Panc1 (cell line): ENCODE measurements around the gene RNF144A. TPM values are rescaled to one million over a fixed set of nuclear protein-coding genes. Genes with fewer than 3 reads are reported as not detected.

Experiments used
- ATAC-seq: fragments of 200-7000 bp; cut with Tn5 transposase; 2 replicates; pipeline ENCODE4 v1.9.1; 2020; ENCODE audit warnings: mild to moderate bottlenecking, moderate library complexity
- BruUV-seq: library from RNA; stranded (reverse); fragments of 400-500 nt; replicated peaks from 2 replicates; lab custom pipeline; 2021; lab: Mats Ljungman, UMichigan
- CTCF ChIA-PET: fragments of 300-600 bp; sonication (Branson Sonifier 250); formaldehyde crosslinking; loops from one replicate; lab custom pipeline; 2022; ENCODE audit warnings: antibody characterized with exemption; lab: Charles Lee
- POLR2A ChIA-PET: fragments of 300-600 bp; sonication (Branson Sonifier 250); formaldehyde crosslinking; loops from one replicate; lab custom pipeline; 2022; ENCODE audit warnings: antibody characterized with exemption; lab: Charles Lee
- DNase-seq: peaks from one replicate; pipeline ENCODE4 v3.0.0-alpha.2; 2010; ENCODE audit warnings: low read depth, low spot score
- H3K27ac ChIP-seq: 2 replicates; pipeline ENCODE4 v1.5.1; 2011; ENCODE audit warnings: mild to moderate bottlenecking, low read length, inconsistent platforms
- H3K27me3 ChIP-seq: fragments of 200-500 bp; sonication (Bioruptor generic); 2 replicates; pipeline ENCODE4 v1.6.0; 2014; ENCODE audit warnings: low read length, inconsistent platforms; ENCODE audit not compliant: control insufficient read depth, insufficient read depth
- H3K36me3 ChIP-seq: fragments of 200-500 bp; sonication (Bioruptor generic); 2 replicates; pipeline ENCODE4 v1.5.1; 2014; ENCODE audit warnings: inconsistent platforms, mild to moderate bottlenecking, low read length, moderate library complexity; ENCODE audit not compliant: control insufficient read depth, insufficient read depth
- H3K4me1 ChIP-seq: 2 replicates; pipeline ENCODE4 v1.5.1; 2011; ENCODE audit warnings: inconsistent platforms, mild to moderate bottlenecking, low read length, moderate library complexity; ENCODE audit not compliant: control insufficient read depth, insufficient read depth
- H3K4me3 ChIP-seq, 2 experiments: 2 replicates each; pipeline ENCODE4 v1.5.1; 2011 to 2012; ENCODE audit warnings: low read depth in 2 of 2, low read length in 2 of 2, mild to moderate bottlenecking in 2 of 2, inconsistent platforms in 1 of 2, moderate library complexity in 1 of 2
- H3K9me3 ChIP-seq: fragments of 200-500 bp; sonication (Bioruptor generic); 2 replicates; pipeline ENCODE4 v1.5.1; 2014; ENCODE audit warnings: low read depth, mild to moderate bottlenecking, inconsistent platforms, low read length, moderate library complexity; ENCODE audit not compliant: control insufficient read depth, insufficient read depth
- POLR2AphosphoS5 ChIP-seq: IDR thresholded peaks from 2 replicates; pipeline ENCODE4 v1.6.1; 2012; ENCODE audit warnings: mild to moderate bottlenecking, low read depth, low read length, moderate library complexity
- SIN3A ChIP-seq: IDR thresholded peaks from 2 replicates; pipeline ENCODE4 v1.6.1; 2012; ENCODE audit warnings: low read depth, mild to moderate bottlenecking, low read length, moderate library complexity, borderline replicate concordance; ENCODE audit not compliant: insufficient read depth
- TCF7L2 ChIP-seq: IDR thresholded peaks from 2 replicates; pipeline ENCODE4 v1.6.1; 2011; ENCODE audit warnings: mild to moderate bottlenecking, low read depth, low read length, inconsistent platforms
- in situ Hi-C: cut with HindIII; loops from 2 replicates; pipeline ENCODE4 v1.10.0; 2016; ENCODE audit warnings: low sequenced_read_pairs, low pct_unique_long_range_greater_than_20kb
- intact Hi-C: fragments of 100-400 bp; cut with micrococcal nuclease; formaldehyde crosslinking; loops from one replicate; pipeline ENCODE4 v1.10.0; 2022; ENCODE audit not compliant: unreplicated experiment
- total RNA-seq: library from RNA; stranded (reverse); gene quantifications from one replicate; pipeline ENCODE4 v1.2.1, GENCODE V29; 2021; ENCODE audit not compliant: unreplicated experiment
- TF ChIP-seq, protein P1 (sequence below): fragments of 450-650 bp; IDR thresholded peaks from 2 replicates; pipeline ENCODE4 v1.5.1; 2017; ENCODE audit warnings: mild to moderate bottlenecking
- TF ChIP-seq, protein P2 (sequence below), 2 experiments: IDR thresholded peaks; 2 replicates each; pipeline ENCODE4 v1.6.1; 2011 to 2012; ENCODE audit warnings: low read depth in 2 of 2, control low read depth in 1 of 2, low read length in 1 of 2, mild to moderate bottlenecking in 1 of 2, moderate library complexity in 1 of 2; ENCODE audit not compliant: insufficient read depth in 1 of 2

RNF144A gene
- total RNA-seq, 1 experiment from 2014 or later, result 5.4 TPM

DNA sequence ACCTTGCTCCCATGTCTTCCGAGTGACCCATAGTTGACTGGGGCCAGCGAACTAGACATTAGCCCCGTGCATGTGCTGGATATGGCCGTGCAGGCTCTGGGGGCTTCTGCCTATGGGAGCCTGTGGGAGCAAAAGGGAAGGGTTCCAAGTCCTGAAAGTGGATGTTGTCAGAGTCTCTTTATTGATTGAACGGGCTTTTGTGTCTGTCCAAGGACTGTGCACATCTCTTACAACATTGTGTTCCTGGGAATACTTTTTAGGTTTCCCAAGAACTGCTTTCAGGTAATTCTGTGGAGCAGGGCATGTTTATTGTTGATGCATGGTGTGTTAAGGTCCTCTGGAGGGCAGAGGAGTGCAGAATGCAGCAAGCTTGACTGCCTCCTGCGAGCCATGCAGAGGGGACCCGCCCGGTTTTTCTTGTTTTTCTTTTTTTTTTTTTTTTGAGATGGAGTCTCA, 5.0 kb downstream of the RNF144A start:
- BruUV-seq, result no TSS peak
- CTCF ChIA-PET, result no interaction called here
- Histone ChIP-seq H3K27ac (no peak overlapping the region), H3K4me3 (no peak overlapping the region), H3K27me3 (no peaks in the 10 kb centered on the region), H3K36me3 (no peaks in the 10 kb centered on the region), H3K4me1 (no peaks in the 10 kb centered on the region; the same call in 1 of the 2 replicates), H3K9me3 (no peaks in the 10 kb centered on the region)
- TF ChIP-seq, protein P1, sequence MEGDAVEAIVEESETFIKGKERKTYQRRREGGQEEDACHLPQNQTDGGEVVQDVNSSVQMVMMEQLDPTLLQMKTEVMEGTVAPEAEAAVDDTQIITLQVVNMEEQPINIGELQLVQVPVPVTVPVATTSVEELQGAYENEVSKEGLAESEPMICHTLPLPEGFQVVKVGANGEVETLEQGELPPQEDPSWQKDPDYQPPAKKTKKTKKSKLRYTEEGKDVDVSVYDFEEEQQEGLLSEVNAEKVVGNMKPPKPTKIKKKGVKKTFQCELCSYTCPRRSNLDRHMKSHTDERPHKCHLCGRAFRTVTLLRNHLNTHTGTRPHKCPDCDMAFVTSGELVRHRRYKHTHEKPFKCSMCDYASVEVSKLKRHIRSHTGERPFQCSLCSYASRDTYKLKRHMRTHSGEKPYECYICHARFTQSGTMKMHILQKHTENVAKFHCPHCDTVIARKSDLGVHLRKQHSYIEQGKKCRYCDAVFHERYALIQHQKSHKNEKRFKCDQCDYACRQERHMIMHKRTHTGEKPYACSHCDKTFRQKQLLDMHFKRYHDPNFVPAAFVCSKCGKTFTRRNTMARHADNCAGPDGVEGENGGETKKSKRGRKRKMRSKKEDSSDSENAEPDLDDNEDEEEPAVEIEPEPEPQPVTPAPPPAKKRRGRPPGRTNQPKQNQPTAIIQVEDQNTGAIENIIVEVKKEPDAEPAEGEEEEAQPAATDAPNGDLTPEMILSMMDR, result no peak
- TF ChIP-seq, protein P2, sequence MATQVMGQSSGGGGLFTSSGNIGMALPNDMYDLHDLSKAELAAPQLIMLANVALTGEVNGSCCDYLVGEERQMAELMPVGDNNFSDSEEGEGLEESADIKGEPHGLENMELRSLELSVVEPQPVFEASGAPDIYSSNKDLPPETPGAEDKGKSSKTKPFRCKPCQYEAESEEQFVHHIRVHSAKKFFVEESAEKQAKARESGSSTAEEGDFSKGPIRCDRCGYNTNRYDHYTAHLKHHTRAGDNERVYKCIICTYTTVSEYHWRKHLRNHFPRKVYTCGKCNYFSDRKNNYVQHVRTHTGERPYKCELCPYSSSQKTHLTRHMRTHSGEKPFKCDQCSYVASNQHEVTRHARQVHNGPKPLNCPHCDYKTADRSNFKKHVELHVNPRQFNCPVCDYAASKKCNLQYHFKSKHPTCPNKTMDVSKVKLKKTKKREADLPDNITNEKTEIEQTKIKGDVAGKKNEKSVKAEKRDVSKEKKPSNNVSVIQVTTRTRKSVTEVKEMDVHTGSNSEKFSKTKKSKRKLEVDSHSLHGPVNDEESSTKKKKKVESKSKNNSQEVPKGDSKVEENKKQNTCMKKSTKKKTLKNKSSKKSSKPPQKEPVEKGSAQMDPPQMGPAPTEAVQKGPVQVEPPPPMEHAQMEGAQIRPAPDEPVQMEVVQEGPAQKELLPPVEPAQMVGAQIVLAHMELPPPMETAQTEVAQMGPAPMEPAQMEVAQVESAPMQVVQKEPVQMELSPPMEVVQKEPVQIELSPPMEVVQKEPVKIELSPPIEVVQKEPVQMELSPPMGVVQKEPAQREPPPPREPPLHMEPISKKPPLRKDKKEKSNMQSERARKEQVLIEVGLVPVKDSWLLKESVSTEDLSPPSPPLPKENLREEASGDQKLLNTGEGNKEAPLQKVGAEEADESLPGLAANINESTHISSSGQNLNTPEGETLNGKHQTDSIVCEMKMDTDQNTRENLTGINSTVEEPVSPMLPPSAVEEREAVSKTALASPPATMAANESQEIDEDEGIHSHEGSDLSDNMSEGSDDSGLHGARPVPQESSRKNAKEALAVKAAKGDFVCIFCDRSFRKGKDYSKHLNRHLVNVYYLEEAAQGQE (IDR thresholded peaks at IDR 0.05; ENCODE audit: insufficient read depth in 1 of 2, low read depth in 2 of 2, low read length in 1 of 2), result no peak
- no peak for TF ChIP-seq POLR2AphosphoS5
- TF ChIP-seq SIN3A, result no peak
- TF ChIP-seq TCF7L2, result no peak
- no peak for ATAC-seq
- no peak for DNase-seq
- intact Hi-C loops, result loop anchor here (5.0 kb wide), 1 partner anchor 115 kb away; no protein-coding TSS in a partner anchor
- POLR2A ChIA-PET, result no interaction called here
- in situ Hi-C loops, result no loop called here

DNA sequence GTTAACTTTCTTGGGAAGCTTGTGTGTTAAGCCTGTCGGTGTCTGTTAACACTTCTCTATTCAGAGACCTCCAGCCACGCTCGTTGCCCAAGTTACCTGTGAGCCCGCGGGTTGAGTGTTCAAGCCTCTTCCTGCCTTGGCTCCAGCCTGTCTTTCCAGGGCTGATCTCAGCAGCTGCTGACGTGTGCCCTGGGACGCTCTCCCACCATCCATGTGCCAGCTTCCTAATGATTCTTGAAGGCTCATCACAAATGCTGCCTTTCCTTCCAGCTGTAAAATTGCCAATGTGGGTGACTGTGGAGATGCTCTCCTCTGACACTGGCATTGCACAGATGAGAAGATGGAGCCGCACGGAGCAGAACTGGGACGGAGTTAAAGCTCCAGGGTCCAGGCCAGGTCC, 6.1 kb downstream of the RNF144A start:
- no peaks in the 10 kb centered on the region for H3K9me3 ChIP-seq
- no TSS peak for BruUV-seq
- no peak for DNase-seq
- in situ Hi-C loops, result no loop called here
- intact Hi-C loops, result loop anchor here (5.0 kb wide), 1 partner anchor 114 kb away; no protein-coding TSS in a partner anchor
- no peaks in the 10 kb centered on the region for H3K27me3 ChIP-seq
- TF ChIP-seq, protein P1, result no peak
- TF ChIP-seq, protein P2 (IDR thresholded peaks at IDR 0.05; ENCODE audit: insufficient read depth in 1 of 2, low read depth in 2 of 2, low read length in 1 of 2), result no peak
- TF ChIP-seq POLR2AphosphoS5 (no peak), TCF7L2 (no peak), SIN3A (no peak)
- H3K4me1 ChIP-seq, result no peaks in the 10 kb centered on the region; the same call in 1 of the 2 replicates
- ChIA-PET CTCF (no interaction called here), POLR2A (no interaction called here)
- no peak for ATAC-seq
- H3K4me3 ChIP-seq, result no peak overlapping the region
- no peak overlapping the region for H3K27ac ChIP-seq
- H3K36me3 ChIP-seq, result no peaks in the 10 kb centered on the region
